B cell (primary cell): ENCODE measurements around the gene IRAK2. TPM values are rescaled to one million over a fixed set of nuclear protein-coding genes. Genes with fewer than 3 reads are reported as not detected.
"Not testable (repeated sequence)": the region's sequence is repeated elsewhere in the genome, so short reads cannot be mapped to it uniquely, and the experiment has no call there.

Source experiments
- ATAC-seq: fragments of 200-7000 bp; cut with Tn5 transposase; one replicate; pipeline ENCODE4 v1.10.0; 2021; ENCODE audit warnings: low read depth, mild to moderate bottlenecking, moderate number of reproducible peaks, moderate library complexity
- CTCF ChIA-PET: fragments of 350-600 bp; sonication (Branson Sonifier 250); formaldehyde crosslinking; loops from one replicate; lab custom pipeline; 2021; ENCODE audit warnings: antibody characterized with exemption, inconsistent platforms; lab: Charles Lee
- POLR2A ChIA-PET: fragments of 350-600 bp; sonication (Branson Sonifier 250); formaldehyde crosslinking; loops from one replicate; lab custom pipeline; 2021; ENCODE audit warnings: antibody characterized with exemption; lab: Charles Lee
- DNase-seq: peaks from one replicate; pipeline ENCODE4 v3.0.0; 2013
- H2AFZ ChIP-seq: 2 replicates; pipeline ENCODE4 v1.6.1; 2012; ENCODE audit warnings: mild to moderate bottlenecking, low read depth, low read length; ENCODE audit not compliant: insufficient read depth, poor library complexity, severe bottlenecking
- H3K27ac ChIP-seq, 2 donors: 1 replicate in 1 of 2; 2 replicates in 1 of 2; pipeline ENCODE4 v1.5.1; 2012 to 2013; ENCODE audit warnings: low read length in 2 of 2, mild to moderate bottlenecking in 2 of 2, moderate library complexity in 1 of 2
- H3K27me3 ChIP-seq, 4 experiments: fragments of 200-600 bp in 1 of 4; sonication (generic) in 1 of 4; replicated peaks in 1 of 4; 1 replicate in 2 of 4; 2 replicates in 2 of 4; pipeline versions ENCODE4 v1.6.1 to v1.7.0; 2013 to 2016; ENCODE audit warnings: low read length in 3 of 4, mild to moderate bottlenecking in 2 of 4, mixed read lengths in 1 of 4, moderate library complexity in 1 of 4; ENCODE audit not compliant: insufficient read depth in 4 of 4, control insufficient read depth in 3 of 4; ENCODE audit errors: control extremely low read depth in 1 of 4
- H3K36me3 ChIP-seq, 2 experiments: replicated peaks in 1 of 2; 1 replicate in 1 of 2; 2 replicates in 1 of 2; pipeline versions ENCODE4 v1.6.1 to v1.7.1; 2013; ENCODE audit warnings: low read length in 1 of 2; ENCODE audit not compliant: insufficient read depth in 2 of 2, control insufficient read depth in 1 of 2; ENCODE audit errors: control extremely low read depth in 1 of 2, extremely low read depth in 1 of 2
- H3K4me1 ChIP-seq, 2 donors: fragments of 200-600 bp in 1 of 2; sonication (generic) in 1 of 2; 1 replicate in 1 of 2; 2 replicates in 1 of 2; pipeline versions ENCODE4 v1.5.1 to v1.6.1; 2013 to 2017; ENCODE audit warnings: low read length in 2 of 2; ENCODE audit not compliant: control insufficient read depth in 2 of 2, insufficient read depth in 2 of 2
- H3K4me2 ChIP-seq: replicated peaks from 2 replicates; pipeline ENCODE3; 2012; ENCODE audit warnings: mild to moderate bottlenecking, low read depth, low read length; ENCODE audit not compliant: poor library complexity, severe bottlenecking
- H3K4me3 ChIP-seq, 5 experiments: fragments of 200-600 bp in 1 of 5; sonication (generic) in 1 of 5; 1 replicate in 3 of 5; 2 replicates in 2 of 5; pipeline versions ENCODE4 v1.5.1 to v1.7.0; 2011 to 2016; ENCODE audit warnings: low read length in 4 of 5, mild to moderate bottlenecking in 4 of 5, low read depth in 2 of 5, control low read depth in 1 of 5, moderate library complexity in 1 of 5; ENCODE audit not compliant: insufficient read depth in 1 of 5; ENCODE audit errors: control extremely low read depth in 1 of 5, extremely low read depth in 1 of 5
- H3K79me2 ChIP-seq: fragments of 200-600 bp; sonication (generic); one replicate; pipeline ENCODE4 v1.6.0; 2016; ENCODE audit warnings: low read length; ENCODE audit not compliant: control insufficient read depth, insufficient read depth
- H3K9ac ChIP-seq: fragments of 200-600 bp; sonication (generic); 2 replicates; pipeline ENCODE4 v1.6.1; 2017; ENCODE audit warnings: mild to moderate bottlenecking, low read length, moderate library complexity
- H3K9me3 ChIP-seq, 3 donors: one replicate each; pipeline versions ENCODE4 v1.6.1 to v1.7.1; 2013; ENCODE audit warnings: low read length in 2 of 3; ENCODE audit not compliant: control insufficient read depth in 2 of 3, insufficient read depth in 1 of 3; ENCODE audit errors: control extremely low read depth in 1 of 3
- H4K20me1 ChIP-seq: 2 replicates; pipeline ENCODE4 v1.6.0; 2012; ENCODE audit warnings: mild to moderate bottlenecking, low read length; ENCODE audit not compliant: insufficient read depth, control insufficient read depth, poor library complexity, severe bottlenecking
- H3K27ac Mint-ChIP-seq: one replicate; pipeline ENCODE4 v1.8.0; 2021; ENCODE audit warnings: mixed read lengths
- H3K27me3 Mint-ChIP-seq: one replicate; pipeline ENCODE4 v1.8.0; 2021; ENCODE audit warnings: mixed read lengths
- H3K4me1 Mint-ChIP-seq: one replicate; pipeline ENCODE4 v1.8.0; 2021; ENCODE audit warnings: mixed read lengths
- H3K4me3 Mint-ChIP-seq: one replicate; pipeline ENCODE4 v1.8.0; 2021; ENCODE audit warnings: mixed read lengths
- H3K9me3 Mint-ChIP-seq: one replicate; pipeline ENCODE4 v1.8.0; 2022; ENCODE audit warnings: mixed read lengths; ENCODE audit not compliant: insufficient read depth
- CTCF ChIP-seq: fragments of 200-600 bp; IDR thresholded peaks from one replicate; pipeline ENCODE4 v1.8.0; 2022; ENCODE audit warnings: antibody characterized with exemption, mild to moderate bottlenecking
- EZH2 ChIP-seq: IDR thresholded peaks from 2 replicates; pipeline ENCODE4 v1.6.1; 2012; ENCODE audit warnings: borderline replicate concordance, low read depth, mild to moderate bottlenecking, moderate library complexity, low read length; ENCODE audit not compliant: insufficient read depth, poor library complexity, severe bottlenecking
- WGBS: methylation state at CpG from one replicate; pipeline ENCODE4 v1.1.5; 2013; ENCODE audit warnings: missing lambda C conversion rate; ENCODE audit not compliant: insufficient coverage; 5-methylcytosine and 5-hydroxymethylcytosine counted together
- intact Hi-C: fragments of 100-400 bp; cut with micrococcal nuclease; formaldehyde crosslinking; loops from one replicate; pipeline ENCODE4 v1.10.0; 2022
- polyA plus RNA-seq: library from polyadenylated mRNA; depleted of rRNA; stranded (reverse); fragments of >200 nt; gene quantifications from 2 replicates; pipeline ENCODE4 v1.2.3, GENCODE V29; 2012
- total RNA-seq, 2 donors: library from RNA; stranded (reverse); fragments of 120-200 nt in 1 of 2; gene quantifications; 1 replicate in 1 of 2; 2 replicates in 1 of 2; pipeline versions ENCODE4 v1.2.3 to v1.2.4, GENCODE V29; 2013 to 2022

The IRAK2 gene
- total and polyA plus RNA-seq, 2 donors (not counting 1 experiment from before 2014, with no cell fraction given) = 11.8 to 23.2 TPM

GRCh38 chr3:10122724-10123123 lies 42.0 kb upstream of the IRAK2 start:
- Histone ChIP-seq H3K9ac (no peak overlapping the region), H3K4me3 (no peak overlapping the region), H3K27ac (no peak overlapping the region), H4K20me1 (peaks cover 64% of the 10 kb centered on the region), H3K36me3 (peaks cover 0 to 44% of the 10 kb centered on the region in 2 experiments), H3K9me3 (no peaks in the 10 kb centered on the region), H3K27me3 (no peaks in the 10 kb centered on the region), H3K79me2 (peaks cover 75% of the 10 kb centered on the region), H3K4me1 (peaks cover 0 to 1% of the 10 kb centered on the region in 2 donors), H3K4me2 (no peak overlapping the region), H2AFZ (no peak overlapping the region)
- Mint-ChIP-seq H3K27me3 (no peaks in the 10 kb centered on the region), H3K4me3 (no peak overlapping the region), H3K4me1 (peaks cover 30% of the 10 kb centered on the region), H3K27ac (no peak overlapping the region), H3K9me3 (no peaks in the 10 kb centered on the region)
- ChIA-PET POLR2A (interaction anchor here (0.6 kb wide), 2 partner anchors 11 to 34 kb away, joined by 3 to 4 read pairs; no protein-coding TSS in a partner anchor), CTCF (interaction anchor here (1.0 kb wide), 1 partner anchor 11 kb away, joined by 3 read pairs; no protein-coding TSS in a partner anchor)
- ATAC-seq (no peak), DNase-seq (no peak)
- intact Hi-C loops = no loop called here
- TF ChIP-seq CTCF (no peak), EZH2 (no peak)
- WGBS = 100% methylated on average over 3 of the region's 4 CpGs

- H3K4me2 ChIP-seq, H3K4me1 Mint-ChIP-seq, H4K20me1 ChIP-seq, DNase-seq, H3K27me3 Mint-ChIP-seq, ATAC-seq, H3K9me3 ChIP-seq, H3K9ac ChIP-seq, H3K36me3 ChIP-seq, H3K79me2 ChIP-seq, H3K4me3 Mint-ChIP-seq, H3K9me3 Mint-ChIP-seq, H3K27ac Mint-ChIP-seq, H3K27me3 ChIP-seq, H2AFZ ChIP-seq, H3K4me1 ChIP-seq, H3K27ac ChIP-seq, intact Hi-C loops, H3K4me3 ChIP-seq: not testable (repeated sequence)
- POLR2A ChIA-PET = interaction anchor here (0.5 kb wide), 1 partner anchor 106 kb away, joined by 8 read pairs; no protein-coding TSS in a partner anchor
- CTCF ChIA-PET = interaction anchor here (0.7 kb wide), 1 partner anchor 112 kb away, joined by 3 read pairs; no protein-coding TSS in a partner anchor
- WGBS = 95% methylated on average over 8 of the region's 9 CpGs
Observed at GRCh38 chr3:10135872-10136271, 28.8 kb upstream of the IRAK2 start.
